T-helper 2 cell (primary cell): Measurements from ENCODE around the gene EVI5.
"Not testable (repeated sequence)": the region's sequence is repeated elsewhere in the genome, so short reads cannot be mapped to it uniquely, and the experiment has no call there.

Experiments
- DNase-seq, 5 experiments: peaks; one replicate each; pipeline versions ENCODE4 v3.0.0 to v3.0.0-alpha.2; 2012 to 2022

Gene EVI5

GRCh38 chr1:92567211-92567868 lies 217.6 kb downstream of the EVI5 start:
- no peak for DNase-seq

DNA sequence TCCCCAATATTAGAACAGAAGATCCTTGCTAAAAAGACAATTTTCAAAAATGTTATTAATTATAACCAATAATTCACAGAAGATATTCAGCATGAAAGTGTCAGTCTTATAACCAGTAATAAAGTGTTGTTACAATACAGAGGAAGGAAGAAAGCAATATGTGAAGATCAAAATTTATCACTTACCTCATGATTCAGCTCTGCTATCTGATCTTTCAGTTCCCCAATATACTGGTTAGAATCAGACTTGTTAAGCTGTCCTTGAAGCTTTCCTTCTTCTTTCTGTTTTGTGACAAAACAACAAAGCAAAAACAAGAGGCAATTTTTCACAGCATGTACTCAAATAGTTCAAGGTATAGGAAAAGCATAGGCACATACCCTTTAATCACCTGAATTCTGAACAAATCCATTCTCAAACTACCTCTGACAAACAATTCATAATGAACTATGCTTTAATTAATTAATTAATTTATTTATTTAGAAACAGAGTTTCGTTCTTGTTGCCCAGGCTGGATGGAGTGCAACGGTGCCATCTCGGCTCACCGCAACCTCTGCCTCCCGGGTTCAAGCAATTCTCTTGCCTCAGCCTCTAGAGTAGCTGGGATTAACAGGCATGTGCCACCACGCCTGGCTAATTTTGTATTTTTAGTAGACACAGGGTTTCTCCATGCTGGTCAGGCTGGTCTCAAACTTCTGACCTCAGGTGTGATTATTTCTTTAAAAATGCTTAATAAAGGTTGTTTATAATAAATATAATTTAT lies 221.3 kb downstream of the EVI5 start:
- DNase-seq, result peak in 1 of 5 experiments; percentile 52

- DNase-seq, result no peak
Measured at GRCh38 chr1:92556350-92556749, 228.6 kb downstream of the EVI5 start.

GRCh38 chr1:92554216-92554615 lies 230.7 kb downstream of the EVI5 start:
- DNase-seq, result no peak

GRCh38 chr1:92551916-92552315 lies 233.0 kb downstream of the EVI5 start:
- no peak for DNase-seq

GRCh38 chr1:92544756-92545165 lies 240.1 kb downstream of the EVI5 start:
- peak in 1 of 5 experiments; percentile 75 for DNase-seq

DNA sequence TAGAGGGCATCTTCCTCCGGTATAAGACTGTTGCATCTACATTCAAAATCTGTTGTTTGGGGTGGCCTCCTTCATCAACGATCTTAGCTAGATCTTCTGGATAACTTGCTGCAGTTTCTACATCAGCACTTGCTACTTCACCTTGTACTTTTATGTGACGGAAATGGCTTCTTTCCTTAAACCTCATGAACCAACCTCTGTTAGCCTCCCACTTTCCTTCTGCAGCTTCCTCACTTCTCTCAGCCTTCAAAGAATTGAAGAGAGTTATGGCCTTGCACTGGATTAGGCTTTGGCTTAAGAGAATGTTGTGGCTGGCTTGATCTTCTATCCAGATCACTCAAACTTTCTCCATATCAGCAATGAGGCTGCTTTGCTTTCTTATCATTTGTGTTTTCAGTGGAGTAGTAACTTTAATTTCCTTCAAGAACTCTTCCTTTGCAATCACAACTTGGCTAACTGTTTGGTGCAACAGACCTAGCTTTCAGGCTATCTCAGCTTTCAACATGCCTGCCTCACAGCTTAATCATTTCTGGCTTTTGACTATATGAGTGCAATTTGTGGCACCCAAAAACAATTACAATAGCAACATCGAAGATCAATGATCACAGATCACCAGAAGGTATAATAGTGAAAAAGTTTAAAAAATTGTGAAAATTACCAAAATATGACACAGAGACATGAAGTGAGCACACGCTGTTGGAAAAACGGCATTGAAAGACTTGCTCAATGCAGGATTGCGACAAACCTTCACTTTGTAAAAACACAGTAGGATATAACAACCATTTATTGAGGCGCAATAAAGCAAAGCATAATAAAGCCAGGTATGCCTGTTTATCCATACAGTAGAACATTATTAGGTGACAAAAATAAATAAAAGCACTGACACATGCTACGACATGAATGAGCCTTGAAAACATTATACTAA lies 241.5 kb downstream of the EVI5 start:
- no peak for DNase-seq

DNA sequence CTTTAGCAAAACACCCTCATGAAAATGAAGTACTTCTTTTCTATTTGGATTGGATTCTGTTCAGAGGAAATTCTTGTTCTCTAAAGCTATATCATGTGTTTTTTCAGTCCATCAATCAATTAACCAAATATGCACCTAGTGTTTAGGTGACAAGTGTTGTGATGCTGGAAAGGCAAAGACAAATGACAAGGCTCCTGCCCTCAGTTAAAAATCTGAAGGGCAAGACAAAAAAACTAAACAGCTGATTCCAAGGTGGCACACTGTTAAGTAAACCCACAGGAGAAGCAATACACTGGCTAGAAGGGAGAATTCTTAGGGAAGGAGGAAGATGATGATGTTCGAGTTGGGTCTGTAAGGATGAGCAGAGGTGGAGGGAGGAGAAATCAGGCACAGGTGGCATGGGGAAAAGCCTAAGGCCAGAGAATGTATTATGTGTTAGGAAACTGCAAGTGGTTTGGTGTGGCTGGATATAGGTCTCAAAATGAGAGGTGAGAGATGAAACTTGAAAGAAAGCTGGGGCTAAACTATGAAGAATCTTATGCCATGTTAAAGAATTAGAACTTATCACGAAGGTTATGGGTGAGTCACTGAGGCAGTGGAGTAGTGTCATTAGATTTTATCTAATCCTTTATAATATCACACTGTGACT lies 246.4 kb downstream of the EVI5 start:
- peak in 2 of 5 experiments; percentile 7 to 90 for DNase-seq

DNA sequence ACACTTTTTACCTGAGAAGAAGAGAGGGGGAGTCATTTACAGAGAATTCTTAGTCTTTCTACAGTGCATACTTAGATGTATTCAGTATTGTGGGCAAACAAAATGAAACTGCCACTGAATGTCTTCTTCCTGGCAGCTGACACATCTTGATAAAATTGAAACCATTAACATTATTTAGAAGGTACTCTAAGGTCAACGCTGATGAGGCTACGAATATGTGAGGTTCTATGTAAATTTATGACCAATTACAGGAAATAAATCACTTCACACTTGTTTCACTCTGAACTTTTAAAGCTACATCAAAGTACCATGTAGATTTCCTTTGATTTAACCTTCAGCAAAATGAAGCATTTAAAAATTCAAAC lies 246.9 kb downstream of the EVI5 start:
- DNase-seq, result peak in 2 of 5 experiments; percentile 20 to 88

- DNase-seq, result peak in 2 of 5 experiments; percentile 60 to 93
Measured at GRCh38 chr1:92536980-92537884, 247.7 kb downstream of the EVI5 start.

DNA sequence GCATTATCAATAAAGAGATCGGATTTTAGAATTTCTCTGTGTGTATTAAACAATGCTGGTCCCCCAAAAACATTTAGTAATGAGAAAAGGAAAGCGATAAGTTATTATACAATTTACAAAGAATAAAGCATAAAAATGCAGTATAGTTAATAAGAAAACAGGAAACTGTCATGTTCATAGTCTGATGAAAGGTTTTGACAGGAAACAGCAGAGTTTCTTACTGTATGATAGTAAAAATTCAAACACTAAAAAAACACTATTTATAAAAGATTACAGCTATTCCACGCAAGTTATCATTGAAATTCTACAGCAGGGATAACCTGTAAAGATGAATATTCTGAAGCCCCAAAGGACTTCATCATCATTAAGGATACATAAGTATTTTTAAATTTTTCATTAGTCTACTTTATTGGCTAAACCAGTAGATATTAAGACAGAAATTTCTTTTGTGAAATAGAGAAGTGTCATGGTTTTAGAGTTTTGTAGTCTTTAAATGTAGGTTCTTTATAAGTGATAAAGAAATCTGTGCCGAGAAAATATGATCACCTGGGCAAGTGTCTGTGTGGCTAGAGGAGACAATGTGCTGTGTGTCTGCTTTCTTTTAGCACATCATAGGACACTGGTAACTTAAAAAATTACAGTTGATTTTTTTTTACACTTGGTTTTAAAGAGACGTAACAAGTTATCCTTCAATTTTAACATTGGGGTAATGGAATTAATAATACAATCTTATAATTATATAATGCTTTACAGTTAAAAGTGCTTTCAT lies 248.5 kb downstream of the EVI5 start:
- DNase-seq, result peak in 1 of 5 experiments; percentile 58

GRCh38 chr1:92532371-92532770 lies 252.5 kb downstream of the EVI5 start:
- DNase-seq, result peak in 1 of 5 experiments; percentile 14

GRCh38 chr1:92531939-92532338 lies 253.0 kb downstream of the EVI5 start:
- not testable (repeated sequence) for DNase-seq

- DNase-seq, result no peak
Measured at GRCh38 chr1:92527670-92528069, 257.2 kb downstream of the EVI5 start.

DNA sequence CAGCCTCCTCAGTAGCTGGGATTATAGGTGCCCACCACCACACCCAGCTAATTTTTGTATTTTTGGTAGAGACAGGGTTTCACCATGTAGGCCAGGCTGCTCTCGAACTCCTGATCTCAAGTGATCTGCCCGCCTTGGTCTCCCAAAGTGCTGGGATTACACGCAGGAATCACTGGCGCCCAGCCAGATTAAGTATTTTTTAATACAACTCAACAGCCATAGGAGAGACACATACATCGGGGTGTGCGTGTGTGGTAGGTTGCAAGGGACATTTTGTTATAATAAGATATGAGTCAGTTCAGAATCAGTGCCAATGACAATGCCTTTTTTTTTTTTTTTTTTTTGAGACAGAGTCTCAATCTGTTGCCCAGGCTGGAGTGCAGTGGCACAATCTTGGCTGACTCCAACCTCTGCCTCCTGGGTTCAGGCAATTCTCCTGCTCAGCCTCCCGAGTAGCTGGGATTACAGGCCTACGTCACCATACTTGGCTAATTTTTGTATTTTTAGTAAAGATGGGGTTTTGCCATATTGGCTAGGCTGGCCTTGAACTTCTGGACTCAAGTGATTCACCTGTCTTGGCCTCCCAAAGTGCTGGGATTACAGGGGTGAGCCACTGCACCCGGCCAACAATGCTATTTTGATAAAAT lies 259.8 kb downstream of the EVI5 start:
- DNase-seq, result not testable (repeated sequence)

DNA sequence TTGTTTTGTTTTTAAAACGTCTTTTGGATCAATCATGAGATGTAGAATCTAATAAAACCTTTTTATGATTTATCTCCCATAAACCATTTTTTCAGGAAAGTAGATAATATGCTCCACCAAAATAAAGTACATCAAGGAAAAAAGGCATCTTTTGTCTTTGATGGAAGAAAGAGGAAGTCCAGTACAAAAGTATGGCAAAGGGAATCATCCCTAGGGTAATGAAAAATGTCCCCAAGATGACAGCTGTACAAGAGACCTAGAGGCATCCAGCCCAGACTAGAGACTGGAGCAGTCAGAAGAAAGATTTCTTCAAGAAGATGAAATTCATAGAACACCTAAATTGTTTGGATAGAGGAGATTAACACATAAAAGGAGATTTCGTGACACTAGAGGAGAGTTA lies 265.9 kb downstream of the EVI5 start:
- no peak for DNase-seq

DNA sequence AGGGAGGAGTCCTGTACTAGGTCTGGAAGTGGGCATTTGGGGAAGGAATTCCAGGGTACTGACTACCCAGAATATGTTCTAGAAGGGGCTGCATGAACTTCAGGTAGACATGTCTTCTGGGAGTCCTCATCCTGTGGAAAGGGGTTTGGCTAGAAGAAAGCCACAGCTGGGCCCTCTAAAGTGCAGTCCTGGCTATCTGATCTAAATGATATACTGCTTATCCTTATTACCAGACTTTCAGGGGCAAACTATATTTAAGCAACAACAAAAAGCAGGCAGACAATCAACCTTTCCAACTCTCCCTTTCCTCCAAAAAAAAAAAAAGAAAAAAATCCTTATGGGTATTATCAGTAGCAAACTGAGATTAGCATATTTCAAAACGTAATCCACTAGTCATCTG lies 268.3 kb downstream of the EVI5 start:
- DNase-seq, result no peak

DNA sequence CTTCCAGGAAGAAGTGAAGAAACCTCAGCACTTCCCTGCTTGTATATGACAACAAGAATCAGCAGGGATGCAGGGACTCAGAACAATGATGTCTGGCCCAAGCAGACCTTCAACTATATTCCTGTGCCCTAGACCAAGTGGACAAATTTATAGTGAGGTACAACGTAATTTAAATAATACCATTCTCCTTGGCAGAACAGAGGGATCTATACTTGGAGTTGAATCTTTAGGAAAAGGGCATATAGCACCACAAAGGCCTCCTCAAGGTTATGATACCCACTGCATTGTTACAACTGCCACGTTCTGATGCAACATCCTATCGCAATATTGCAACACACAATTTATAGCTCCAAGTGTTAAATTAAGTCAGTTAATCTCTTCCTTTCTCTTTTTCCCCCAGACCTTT lies 269.1 kb downstream of the EVI5 start:
- no peak for DNase-seq

DNA sequence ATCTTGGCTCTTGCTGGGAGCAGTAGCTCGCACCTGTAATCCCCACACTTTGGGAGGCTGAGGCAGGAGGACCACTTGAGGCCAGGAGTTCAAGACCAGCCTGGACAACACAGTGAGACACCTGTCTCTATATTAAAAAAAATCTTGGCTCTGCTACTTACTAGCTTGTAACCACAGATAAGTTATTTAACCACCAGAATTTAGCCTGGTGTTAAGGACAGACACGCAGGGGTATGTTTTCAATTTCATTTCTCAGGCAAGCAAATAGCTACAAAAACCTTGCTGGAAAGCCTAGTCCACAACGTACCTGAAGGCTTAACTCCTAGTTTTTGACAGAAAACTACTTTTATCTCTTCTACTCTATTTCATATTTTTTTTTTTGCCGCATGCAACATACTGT lies 273.4 kb downstream of the EVI5 start:
- no peak for DNase-seq

DNA sequence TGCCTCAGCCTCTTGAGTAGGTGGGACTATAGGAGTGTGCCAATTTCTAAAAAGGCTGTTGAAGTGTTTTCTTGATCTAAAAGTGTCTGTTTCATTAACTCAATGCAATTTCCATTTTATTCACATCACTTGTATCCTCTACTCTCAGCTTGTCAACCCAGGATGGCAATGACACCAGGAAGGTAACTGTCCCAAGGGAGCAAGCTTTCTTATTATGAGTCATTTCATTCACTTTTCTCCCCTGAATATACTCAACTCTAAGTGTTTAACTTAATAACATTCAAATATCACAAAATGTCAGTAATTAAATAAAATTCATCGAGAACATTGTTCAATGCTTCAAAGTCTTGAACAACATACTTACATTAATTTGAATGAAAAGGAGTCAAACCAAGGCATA lies 275.3 kb downstream of the EVI5 start:
- DNase-seq, result no peak
